ENCODE data around the gene FLT3.

Gene FLT3

DNA sequence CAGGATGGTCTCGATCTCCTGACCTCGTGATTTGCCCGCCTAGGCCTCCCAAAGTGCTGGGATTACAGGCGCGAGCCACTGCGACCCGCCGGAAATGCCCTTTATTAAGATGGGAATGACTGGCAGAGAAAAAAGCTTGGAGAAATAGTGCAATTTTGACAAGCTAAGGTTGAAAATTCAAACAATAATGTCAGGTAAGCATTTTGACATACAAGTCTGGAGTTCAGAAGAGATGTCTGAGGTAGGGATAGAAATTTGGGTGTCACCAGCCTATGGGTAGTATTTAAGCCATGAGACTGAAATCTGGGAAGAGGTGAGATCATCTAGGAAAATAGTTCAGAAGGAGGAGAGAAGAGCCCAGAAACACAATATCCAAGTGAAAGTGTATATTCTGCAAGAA lies 20.8 kb upstream of the FLT3 start:
- Histone ChIP-seq H3K9ac (ENCODE audit: low read length) (no peak overlapping the region), H2AFZ (ENCODE audit: low read depth, low read length, severe bottlenecking) (no peak overlapping the region), H3K9me3 (ENCODE audit: insufficient read depth, low read length) (no peaks in the 10 kb centered on the region), H3K9me2 (replicated peaks; ENCODE audit: insufficient read depth, low read length) (no peaks in the 10 kb centered on the region), H3F3A (ENCODE audit: insufficient read depth) (no peaks in the 10 kb centered on the region), H3K79me2 (ENCODE audit: insufficient read depth, low read length) (no peaks in the 10 kb centered on the region), H3K4me3 (ENCODE audit: insufficient read depth, low read length, poor library complexity, severe bottlenecking) (no peak overlapping the region), H3K36me3 (ENCODE audit: low read length) (no peaks in the 10 kb centered on the region), H4K20me1 (ENCODE audit: low read depth, low read length) (no peaks in the 10 kb centered on the region), H3K4me2 (ENCODE audit: low read depth, low read length, poor library complexity, severe bottlenecking) (no peak overlapping the region), H3K27ac (ENCODE audit: low read depth, low read length) (no peak overlapping the region), H3K27me3 (ENCODE audit: low read length) (no peaks in the 10 kb centered on the region)
- TF ChIP-seq CTCF (IDR thresholded peaks at IDR 0.05; ENCODE audit: insufficient read depth, low read length, poor library complexity, severe bottlenecking) (no peak), EZH2phosphoT487 (conservative IDR thresholded peaks at IDR 0.05; ENCODE audit: low read length) (no peak)

DNA sequence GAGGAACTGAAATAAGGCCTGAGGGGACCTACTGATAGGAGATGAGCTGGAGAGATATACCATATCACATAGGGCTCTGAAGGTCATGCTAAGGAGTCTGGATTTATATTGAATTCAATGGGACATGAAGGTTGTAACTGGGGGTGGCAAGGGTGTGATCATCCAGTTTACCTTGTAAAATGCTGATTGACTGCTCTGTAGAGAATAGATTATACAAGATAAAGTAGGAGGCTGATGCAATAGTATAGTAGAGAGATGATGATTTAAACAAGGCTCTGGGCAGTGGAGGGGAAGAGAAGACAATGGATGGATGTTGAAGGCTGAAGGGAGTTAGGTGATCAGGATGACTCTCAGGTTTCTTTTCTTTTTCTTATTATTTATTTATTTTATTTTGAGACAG lies 19.9 kb upstream of the FLT3 start:
- H3K4me2 ChIP-seq (ENCODE audit: low read depth, low read length, poor library complexity, severe bottlenecking) = no peak overlapping the region
- no peak overlapping the region for H2AFZ ChIP-seq (ENCODE audit: low read depth, low read length, severe bottlenecking)
- no peaks in the 10 kb centered on the region for H3K79me2 ChIP-seq (ENCODE audit: insufficient read depth, low read length)
- no peaks in the 10 kb centered on the region for H3F3A ChIP-seq (ENCODE audit: insufficient read depth)
- no peaks in the 10 kb centered on the region for H3K36me3 ChIP-seq (ENCODE audit: low read length)
- TF ChIP-seq CTCF (IDR thresholded peaks at IDR 0.05; ENCODE audit: insufficient read depth, low read length, poor library complexity, severe bottlenecking) (no peak), EZH2phosphoT487 (conservative IDR thresholded peaks at IDR 0.05; ENCODE audit: low read length) (no peak)
- no peak overlapping the region for H3K27ac ChIP-seq (ENCODE audit: low read depth, low read length)
- H4K20me1 ChIP-seq (ENCODE audit: low read depth, low read length) = no peaks in the 10 kb centered on the region
- H3K4me3 ChIP-seq (ENCODE audit: insufficient read depth, low read length, poor library complexity, severe bottlenecking) = no peak overlapping the region
- H3K9ac ChIP-seq (ENCODE audit: low read length) = no peak overlapping the region
- no peaks in the 10 kb centered on the region for H3K9me3 ChIP-seq (ENCODE audit: insufficient read depth, low read length)
- no peaks in the 10 kb centered on the region for H3K27me3 ChIP-seq (ENCODE audit: low read length)
- no peaks in the 10 kb centered on the region for H3K9me2 ChIP-seq (replicated peaks; ENCODE audit: insufficient read depth, low read length)

DNA sequence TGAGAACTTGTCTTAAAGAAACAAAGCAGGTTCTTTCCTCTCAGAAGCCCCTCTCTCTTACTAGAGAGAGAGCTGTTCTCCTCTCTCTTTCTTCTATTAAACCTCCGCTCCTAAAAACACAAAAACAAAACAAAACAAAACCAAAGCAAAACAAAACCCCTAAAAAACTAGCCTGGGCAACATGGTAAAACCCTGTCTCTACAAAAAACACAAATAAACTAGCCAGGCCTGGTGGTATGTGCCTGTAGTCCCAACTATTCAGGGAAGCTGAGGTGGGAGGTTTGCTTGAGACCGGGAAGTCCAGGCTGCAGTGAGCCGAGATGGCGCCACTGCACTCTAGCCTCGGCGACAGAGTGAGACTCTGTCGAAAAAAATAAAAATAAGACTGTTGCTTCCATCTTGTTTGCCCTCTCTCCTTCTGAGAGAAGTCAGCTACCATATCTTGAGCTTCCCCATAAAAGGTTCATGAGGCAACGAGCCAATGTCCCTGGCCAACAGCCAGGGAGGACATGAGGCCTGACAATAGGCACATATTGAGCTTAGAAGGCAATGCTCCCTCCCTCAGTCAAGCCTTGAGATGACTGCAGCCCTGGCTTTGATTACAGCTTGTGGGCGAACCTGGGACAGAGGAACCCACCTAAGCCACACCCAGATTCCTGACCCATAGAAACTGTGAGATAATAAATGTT lies 17.5 kb upstream of the FLT3 start:
- Histone ChIP-seq H4K20me1 (ENCODE audit: low read depth, low read length) (no peaks in the 10 kb centered on the region), H3K9me2 (replicated peaks; ENCODE audit: insufficient read depth, low read length) (no peaks in the 10 kb centered on the region), H2AFZ (ENCODE audit: low read depth, low read length, severe bottlenecking) (no peak overlapping the region), H3K27me3 (ENCODE audit: low read length) (no peaks in the 10 kb centered on the region), H3K4me3 (ENCODE audit: insufficient read depth, low read length, poor library complexity, severe bottlenecking) (no peak overlapping the region), H3K79me2 (ENCODE audit: insufficient read depth, low read length) (no peaks in the 10 kb centered on the region), H3F3A (ENCODE audit: insufficient read depth) (no peaks in the 10 kb centered on the region), H3K27ac (ENCODE audit: low read depth, low read length) (no peak overlapping the region), H3K4me2 (ENCODE audit: low read depth, low read length, poor library complexity, severe bottlenecking) (no peak overlapping the region), H3K36me3 (ENCODE audit: low read length) (no peaks in the 10 kb centered on the region), H3K9ac (ENCODE audit: low read length) (no peak overlapping the region), H3K9me3 (ENCODE audit: insufficient read depth, low read length) (no peaks in the 10 kb centered on the region)
- TF ChIP-seq CTCF (IDR thresholded peaks at IDR 0.05; ENCODE audit: insufficient read depth, low read length, poor library complexity, severe bottlenecking) (no peak), EZH2phosphoT487 (conservative IDR thresholded peaks at IDR 0.05; ENCODE audit: low read length) (no peak)
